Adrenal gland (tissue), 12 donors: ENCODE results near the gene DIAPH3. TPM values are rescaled to one million over a fixed set of nuclear protein-coding genes. Genes with fewer than 3 reads are reported as not detected.

Experiments used
- DNase-seq, 7 donors: peaks; one replicate each; pipeline ENCODE4 v3.0.0-alpha.2; 2019 to 2020
- H3K27ac ChIP-seq, 5 donors: fragments of 200-600 bp; sonication (generic) in 4 of 5; 1 replicate in 3 of 5; 2 replicates in 2 of 5; pipeline versions ENCODE4 v1.5.1 to v1.8.0; 2016 to 2020; ENCODE audit warnings: mild to moderate bottlenecking in 1 of 5
- H3K27me3 ChIP-seq: fragments of 200-600 bp; 2 replicates; pipeline ENCODE4 v1.8.0; 2021
- H3K36me3 ChIP-seq, 2 donors: fragments of 200-600 bp; replicated peaks in 1 of 2; 1 replicate in 1 of 2; 2 replicates in 1 of 2; pipeline versions ENCODE4 v1.5.1 to v1.8.0; 2018 to 2022
- H3K4me1 ChIP-seq, 2 donors: fragments of 200-600 bp; replicated peaks in 1 of 2; 1 replicate in 1 of 2; 2 replicates in 1 of 2; pipeline versions ENCODE4 v1.5.1 to v1.8.0; 2018 to 2021
- H3K4me3 ChIP-seq, 4 donors: fragments of 200-600 bp; sonication (generic) in 3 of 4; one replicate each; pipeline ENCODE4 v1.5.1; 2016 to 2018
- H3K9me3 ChIP-seq, 3 donors: fragments of 200-600 bp; sonication (generic) in 1 of 3; replicated peaks in 1 of 3; 1 replicate in 2 of 3; 2 replicates in 1 of 3; pipeline versions ENCODE4 v1.5.1 to v1.8.0; 2016 to 2021
- CTCF ChIP-seq, 6 experiments: fragments of 450-650 bp in 4 of 6; fragments of 200-600 bp in 2 of 6; sonication (generic) in 1 of 6; IDR thresholded peaks; 1 replicate in 5 of 6; 2 replicates in 1 of 6; pipeline versions ENCODE4 v1.5.1 to v1.8.0; 2016 to 2021; ENCODE audit warnings: antibody characterized with exemption in 6 of 6, mild to moderate bottlenecking in 2 of 6, moderate library complexity in 1 of 6
- POLR2A ChIP-seq, 2 donors: fragments of 450-650 bp; IDR thresholded peaks; one replicate each; pipeline ENCODE4 v1.6.1; 2017; ENCODE audit warnings: antibody characterized with exemption in 2 of 2, mild to moderate bottlenecking in 2 of 2, moderate library complexity in 1 of 2
- WGBS, 4 donors: extraction: QIAGEN DNeasy Blood & Tissue Kit in 2 of 4; methylation state at CpG; one replicate each; pipeline versions ENCODE4 v1.1.5 to v1.1.7; 2013 to 2017; 5-methylcytosine and 5-hydroxymethylcytosine counted together
- intact Hi-C, 2 donors: fragments of 100-400 bp; cut with DNase I; formaldehyde crosslinking; loops; one replicate each; pipeline versions ENCODE4 v1.14.1 to v1.15.0; 2022 to 2023
- polyA plus RNA-seq, 3 donors: library from polyadenylated mRNA; stranded (reverse); fragments of 200-250 nt in 2 of 3; fragments of 350-450 nt in 1 of 3; fragmentation: Illumina TruSeq in 1 of 3; extraction: RNeasy Lipid Tissue Mini Kit (QIAGEN cat#74804) in 1 of 3; gene quantifications; one replicate each; pipeline ENCODE4 v1.2.3, GENCODE V29; 2013 to 2014
- total RNA-seq, 9 donors: library from RNA; depleted of rRNA in 4 of 9; stranded (reverse); fragments of >200 nt in 4 of 9; fragments of 120-200 nt in 1 of 9; fragmentation: NEBNext Ultra II Directional in 1 of 9; extraction: Animal tissue kit (Norgen Biotek cat#: 25700) in 1 of 9; gene quantifications; one replicate each; pipeline versions ENCODE4 v1.1.0 to v1.2.4, GENCODE V29; 2013 to 2023
- donor health status: healthy with polysubstance abuse.
- donor health status: Bipolar disorder and iron deficiency.
- donor health status: DM: yes; HTN: yes; CAD: no.
- donor health status: DM: no; HTN: no; CAD: no.
- donor health status: DM: no; HTN: no; CAD: no.
- donor health status: DM: yes; HTN: yes; CAD: no.

The DIAPH3 gene
- total and polyA plus RNA-seq, 12 donors: 0.07 to 4.2 (median 0.42) TPM; not detected in 3

GRCh38 chr13:59730026-59730425 lies 433.7 kb downstream of the DIAPH3 start:
- Histone ChIP-seq H3K36me3 (no peaks in the 10 kb centered on the region), H3K27ac (no peak overlapping the region), H3K4me1 (no peaks in the 10 kb centered on the region), H3K9me3 (no peaks in the 10 kb centered on the region), H3K27me3 (no peaks in the 10 kb centered on the region), H3K4me3 (no peak overlapping the region)
- DNase-seq: no peak
- intact Hi-C loops: no loop called here
- WGBS, 4 donors: 88 to 92% (median 92%) methylated on average over 3 of the region's 3 CpGs
- TF ChIP-seq POLR2A (IDR thresholded peaks at IDR 0.05) (no peak), CTCF (IDR thresholded peaks at IDR 0.05) (no peak)

- Histone ChIP-seq H3K27me3 (no peaks in the 10 kb centered on the region), H3K27ac (no peak overlapping the region), H3K4me3 (no peak overlapping the region), H3K4me1 (no peaks in the 10 kb centered on the region), H3K36me3 (no peaks in the 10 kb centered on the region), H3K9me3 (no peaks in the 10 kb centered on the region)
- intact Hi-C loops: no loop called here
- no peak for DNase-seq
- WGBS, 4 donors: 82 to 90% (median 84%) methylated on average over 3 of the region's 3 CpGs
- TF ChIP-seq CTCF (IDR thresholded peaks at IDR 0.05) (no peak), POLR2A (IDR thresholded peaks at IDR 0.05) (no peak)
Observed at GRCh38 chr13:59728896-59729545, 434.7 kb downstream of the DIAPH3 start.

- DNase-seq: no peak
- no peaks in the 10 kb centered on the region for H3K27me3 ChIP-seq
- WGBS, 4 donors: 83 to 87% (median 85%) methylated on average over 6 of the region's 6 CpGs
- no peak overlapping the region for H3K27ac ChIP-seq
- TF ChIP-seq CTCF (IDR thresholded peaks at IDR 0.05) (no peak), POLR2A (IDR thresholded peaks at IDR 0.05) (no peak)
- no peak overlapping the region for H3K4me3 ChIP-seq
- no peaks in the 10 kb centered on the region for H3K4me1 ChIP-seq
- intact Hi-C loops: no loop called here
- no peaks in the 10 kb centered on the region for H3K9me3 ChIP-seq
- no peaks in the 10 kb centered on the region for H3K36me3 ChIP-seq
Observed at GRCh38 chr13:59721926-59722910, 441.5 kb downstream of the DIAPH3 start.

GRCh38 chr13:59715611-59716010 lies 448.1 kb downstream of the DIAPH3 start:
- TF ChIP-seq CTCF (IDR thresholded peaks at IDR 0.05) (no peak), POLR2A (IDR thresholded peaks at IDR 0.05) (no peak)
- no peak for DNase-seq
- Histone ChIP-seq H3K4me3 (no peak overlapping the region), H3K27me3 (no peaks in the 10 kb centered on the region), H3K9me3 (no peaks in the 10 kb centered on the region), H3K4me1 (no peaks in the 10 kb centered on the region), H3K36me3 (no peaks in the 10 kb centered on the region), H3K27ac (no peak overlapping the region)
- intact Hi-C loops: no loop called here
- WGBS, 4 donors: 89 to 94% (median 92%) methylated on average over 1 of the region's 1 CpG
